Mucosa of stomach (tissue), 1 donor: ENCODE results near the gene LRP5.

Experiments
- H3K27me3 ChIP-seq: one replicate; pipeline ENCODE4 v1.7.0; 2013; ENCODE audit warnings: mild to moderate bottlenecking, low read length; ENCODE audit not compliant: control insufficient read depth, insufficient read depth
- H3K36me3 ChIP-seq: one replicate; pipeline ENCODE4 v1.7.0; 2013; ENCODE audit warnings: low read length; ENCODE audit not compliant: control insufficient read depth, insufficient read depth
- H3K4me1 ChIP-seq: one replicate; pipeline ENCODE4 v1.7.0; 2013; ENCODE audit warnings: mild to moderate bottlenecking, low read length; ENCODE audit not compliant: control insufficient read depth, insufficient read depth
- H3K4me3 ChIP-seq: one replicate; pipeline ENCODE4 v1.7.0; 2013; ENCODE audit warnings: low read length
- H3K9ac ChIP-seq: one replicate; pipeline ENCODE4 v1.7.0; 2013; ENCODE audit warnings: mild to moderate bottlenecking, low read length, moderate library complexity
- H3K9me3 ChIP-seq: one replicate; pipeline ENCODE4 v1.7.0; 2013; ENCODE audit warnings: mild to moderate bottlenecking, low read length, moderate library complexity; ENCODE audit not compliant: control insufficient read depth
- donor health status: Pancreatic carcinoma.

The LRP5 gene

DNA sequence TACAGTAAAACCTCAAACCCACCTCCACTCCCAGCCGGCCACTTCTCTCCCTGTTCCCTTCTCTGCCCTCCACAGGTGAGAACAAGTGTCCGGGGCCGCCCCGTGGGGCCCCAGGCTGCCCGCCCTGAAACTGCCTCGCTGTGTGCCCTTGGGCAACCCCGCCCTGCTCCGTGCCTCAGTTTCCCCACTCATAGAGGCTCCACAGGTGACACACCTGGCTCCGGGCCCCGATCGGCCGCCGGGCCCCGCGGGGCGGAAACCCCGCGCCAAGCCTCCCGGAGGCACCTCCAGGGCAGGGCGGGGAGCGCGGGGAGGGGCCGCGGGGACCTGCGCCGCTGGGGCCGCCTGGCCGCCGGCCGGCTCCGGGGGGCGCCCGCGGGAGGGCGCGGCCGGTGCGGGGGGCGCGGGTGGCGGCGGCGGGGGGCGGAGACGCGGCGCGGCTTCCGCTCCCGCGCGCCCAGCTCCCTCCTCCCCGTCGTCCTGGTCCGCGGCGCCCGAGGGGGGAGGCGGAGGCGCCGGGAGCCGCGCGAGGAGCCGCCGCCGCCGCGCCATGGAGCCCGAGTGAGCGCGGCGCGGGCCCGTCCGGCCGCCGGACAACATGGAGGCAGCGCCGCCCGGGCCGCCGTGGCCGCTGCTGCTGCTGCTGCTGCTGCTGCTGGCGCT, at the start of gene LRP5:
Gene LRP5, plus strand, starts transcription at position 475 of the 663 bp plus-strand sequence. Its CDS starts 124 bp downstream, at position 599.
- Histone ChIP-seq H3K36me3 (no peaks in the 10 kb centered on the region), H3K4me1 (peaks cover 43% of the 10 kb centered on the region), H3K27me3 (no peaks in the 10 kb centered on the region), H3K4me3 (peak within 1 kb of the TSS; percentile 73), H3K9ac (peak within 1 kb of the TSS; percentile 77), H3K9me3 (no peaks in the 10 kb centered on the region)

DNA sequence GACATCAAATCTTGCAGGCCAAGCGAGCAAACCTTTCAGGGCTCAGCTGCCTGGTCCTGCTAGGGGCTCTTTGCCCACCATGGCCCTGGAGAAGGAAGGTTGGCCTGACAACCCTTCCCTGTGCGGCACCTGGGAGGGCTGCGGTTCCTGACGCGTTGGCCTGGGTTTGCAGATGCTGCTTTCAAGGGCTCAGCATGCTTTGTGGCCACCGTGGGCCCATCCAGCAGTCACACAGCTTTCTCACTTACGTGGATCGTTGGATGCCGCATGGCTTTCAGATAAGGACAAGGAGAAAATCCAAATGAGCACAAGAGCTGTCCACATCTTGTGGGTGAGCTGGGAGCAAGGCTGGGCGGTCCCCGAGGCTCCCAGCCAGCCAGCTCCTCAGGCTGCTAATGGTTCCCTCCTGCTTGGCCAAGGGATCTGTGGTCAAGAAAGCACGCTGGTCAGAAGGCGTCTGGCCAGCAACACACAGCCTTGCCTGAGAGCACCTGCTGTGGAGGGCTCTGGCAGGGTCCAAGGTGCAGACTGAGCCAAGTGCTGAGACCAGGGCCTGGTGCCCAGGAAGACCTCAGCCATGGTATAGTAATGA, 48.9 kb upstream of the LRP5 start:
- Histone ChIP-seq H3K9ac (no peak overlapping the region), H3K4me1 (peaks cover 15% of the 10 kb centered on the region), H3K36me3 (peaks cover 38% of the 10 kb centered on the region), H3K27me3 (no peaks in the 10 kb centered on the region), H3K4me3 (no peak overlapping the region), H3K9me3 (no peaks in the 10 kb centered on the region)

DNA sequence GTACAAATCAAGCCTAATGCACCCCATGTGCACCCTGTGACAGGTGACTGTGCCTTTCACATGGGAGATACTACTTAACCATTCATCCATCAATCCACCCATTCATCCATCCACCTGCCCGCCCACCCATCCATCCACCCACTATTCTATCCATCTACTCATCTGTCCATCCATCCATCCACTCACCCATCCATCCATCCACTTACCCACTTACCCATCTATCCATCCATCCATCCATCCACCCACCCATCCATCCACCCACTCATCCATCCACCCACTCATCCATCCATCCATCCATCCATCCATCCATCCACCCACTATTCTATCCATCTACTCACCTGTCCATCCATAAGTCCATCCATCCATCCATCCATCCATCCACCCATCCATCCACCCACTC, 48.1 kb upstream of the LRP5 start:
- Histone ChIP-seq H3K4me3 (no peak overlapping the region), H3K4me1 (peaks cover 17% of the 10 kb centered on the region), H3K36me3 (peaks cover 38% of the 10 kb centered on the region), H3K27me3 (no peaks in the 10 kb centered on the region), H3K9me3 (no peaks in the 10 kb centered on the region), H3K9ac (no peak overlapping the region)

GRCh38 chr11:68264741-68265540, 47.5 kb upstream of the LRP5 start:
- no peak overlapping the region for H3K9ac ChIP-seq
- no peaks in the 10 kb centered on the region for H3K27me3 ChIP-seq
- H3K9me3 ChIP-seq = no peaks in the 10 kb centered on the region
- no peak overlapping the region for H3K4me3 ChIP-seq
- peaks cover 38% of the 10 kb centered on the region for H3K36me3 ChIP-seq
- H3K4me1 ChIP-seq = peaks cover 24% of the 10 kb centered on the region

- no peaks in the 10 kb centered on the region for H3K9me3 ChIP-seq
- peaks cover 33% of the 10 kb centered on the region for H3K36me3 ChIP-seq
- H3K9ac ChIP-seq = no peak overlapping the region
- H3K4me1 ChIP-seq = peaks cover 36% of the 10 kb centered on the region
- no peak overlapping the region for H3K4me3 ChIP-seq
- no peaks in the 10 kb centered on the region for H3K27me3 ChIP-seq
Observed at GRCh38 chr11:68266121-68266891, 46.1 kb upstream of the LRP5 start.

GRCh38 chr11:68266936-68267880, 45.2 kb upstream of the LRP5 start:
- H3K36me3 ChIP-seq = peaks cover 33% of the 10 kb centered on the region

GRCh38 chr11:68267881-68268240, 44.5 kb upstream of the LRP5 start:
- Histone ChIP-seq H3K9ac (no peak overlapping the region), H3K4me3 (no peak overlapping the region), H3K36me3 (peaks cover 26% of the 10 kb centered on the region), H3K27me3 (no peaks in the 10 kb centered on the region), H3K4me1 (peaks cover 36% of the 10 kb centered on the region), H3K9me3 (no peaks in the 10 kb centered on the region)

More at GRCh38 chr11:68266936-68267880, 45.2 kb upstream of the LRP5 start:
- no peaks in the 10 kb centered on the region for H3K27me3 ChIP-seq
- H3K4me3 ChIP-seq = no peak overlapping the region
- H3K9me3 ChIP-seq = no peaks in the 10 kb centered on the region
- no peak overlapping the region for H3K9ac ChIP-seq
- peaks cover 36% of the 10 kb centered on the region for H3K4me1 ChIP-seq

DNA sequence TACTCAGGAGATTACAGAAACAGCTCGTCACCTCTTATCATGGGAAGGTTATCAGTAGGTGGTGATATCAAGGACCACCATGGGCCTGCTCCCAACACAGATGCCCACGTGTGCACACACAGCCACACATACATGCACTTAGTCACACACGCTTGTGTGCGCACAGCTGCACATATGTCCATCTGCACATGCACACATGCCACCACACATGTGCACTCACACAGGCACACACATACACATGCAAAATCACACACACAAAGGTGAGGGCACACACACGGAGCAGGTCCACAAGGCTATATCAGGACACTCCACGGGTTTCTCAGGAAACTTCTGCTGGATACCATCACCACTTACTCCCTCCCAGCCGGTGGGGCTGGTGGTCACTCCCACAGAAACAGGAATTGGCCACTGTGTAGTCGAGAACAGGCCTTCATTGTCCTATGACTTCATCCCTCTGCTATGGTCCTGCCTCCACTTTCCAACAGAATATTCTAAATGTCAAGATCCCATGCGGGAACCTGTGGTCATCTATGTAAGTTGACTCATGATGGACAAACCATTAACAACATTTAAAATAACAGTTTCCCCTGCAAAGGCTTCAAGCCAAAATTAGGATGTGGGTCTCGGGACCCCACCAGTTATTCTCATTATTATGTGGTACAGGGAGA, 42.8 kb upstream of the LRP5 start:
- Histone ChIP-seq H3K27me3 (no peaks in the 10 kb centered on the region), H3K4me1 (peaks cover 36% of the 10 kb centered on the region), H3K9ac (no peak overlapping the region), H3K36me3 (peaks cover 24% of the 10 kb centered on the region), H3K4me3 (no peak overlapping the region), H3K9me3 (no peaks in the 10 kb centered on the region)

- H3K9me3 ChIP-seq = no peaks in the 10 kb centered on the region
- peaks cover 36% of the 10 kb centered on the region for H3K4me1 ChIP-seq
- no peaks in the 10 kb centered on the region for H3K27me3 ChIP-seq
- H3K4me3 ChIP-seq = peak overlapping the region; percentile 65
- peaks cover 24% of the 10 kb centered on the region for H3K36me3 ChIP-seq
- peak overlapping the region; percentile 91 for H3K9ac ChIP-seq
Observed at GRCh38 chr11:68270196-68271022, 42.0 kb upstream of the LRP5 start.

GRCh38 chr11:68271023-68271780, 41.2 kb upstream of the LRP5 start:
- Histone ChIP-seq H3K9me3 (no peaks in the 10 kb centered on the region), H3K4me3 (peak overlapping the region; percentile 65), H3K27me3 (no peaks in the 10 kb centered on the region), H3K36me3 (peaks cover 18% of the 10 kb centered on the region), H3K9ac (peak overlapping the region; percentile 91), H3K4me1 (peaks cover 29% of the 10 kb centered on the region)
